ENCODE results near the gene PRR19. TPM values are rescaled to one million over a fixed set of nuclear protein-coding genes. Genes with fewer than 3 reads are reported as not detected.
A peak's percentile ranks its signal among the peaks of the same experiment; 100 is the strongest.

Gene PRR19, protein sequence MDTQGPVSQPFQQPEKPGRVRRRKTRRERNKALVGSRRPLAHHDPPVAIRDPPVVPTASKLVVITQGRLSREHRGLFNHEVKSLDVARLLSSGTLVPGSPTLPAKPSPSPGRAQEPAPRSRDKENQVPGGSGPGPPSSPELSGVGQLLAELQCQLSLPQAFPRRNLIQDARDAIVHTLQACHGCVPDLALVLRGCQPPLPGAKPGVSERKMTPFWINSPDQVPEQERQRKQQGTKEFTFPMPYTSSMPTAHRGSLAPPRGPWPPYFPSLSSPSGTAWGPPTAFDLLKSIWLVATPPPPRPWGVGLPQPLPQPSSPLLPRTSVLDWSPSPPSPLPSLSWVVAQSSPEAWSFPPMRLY
- total RNA-seq (not detected), polyA plus RNA-seq (under 1 TPM in 2 of 3 donors, not detected in 1; 0.68 to 0.98 TPM)
- long read RNA-seq, donor 1, result 0 reads
- long read RNA-seq, donor 2, result 0 reads
- long read RNA-seq, donor 3, partial matches to known transcripts, result 0 of 1 reads
- long read RNA-seq, donor 3, other reads (novel, unspliced or antisense), result 0 of 1 reads
- long read RNA-seq, donor 4, result 0 reads
- long read RNA-seq, donor 5, partial matches to known transcripts, result 0 of 1 reads
- long read RNA-seq, donor 5, other reads (novel, unspliced or antisense), result 0 of 1 reads
- long read RNA-seq, donor 6, partial matches to known transcripts, result 0 of 1 reads
- long read RNA-seq, donor 6, other reads (novel, unspliced or antisense), result 0 of 1 reads
- long read RNA-seq, donor 7, partial matches to known transcripts, result 7 of 47 reads
- long read RNA-seq, donor 7, other reads (novel, unspliced or antisense), result 39 of 47 reads
- long read RNA-seq, donor 8, partial matches to known transcripts, result 0 of 1 reads
- long read RNA-seq, donor 8, other reads (novel, unspliced or antisense), result 0 of 1 reads
- long read RNA-seq, donor 9, partial matches to known transcripts, result 0 of 1 reads
- long read RNA-seq, donor 9, other reads (novel, unspliced or antisense), result 0 of 1 reads
- long read RNA-seq, donor 10, partial matches to known transcripts, result 0 of 18 reads
- long read RNA-seq, donor 10, other reads (novel, unspliced or antisense), result 18 of 18 reads

DNA sequence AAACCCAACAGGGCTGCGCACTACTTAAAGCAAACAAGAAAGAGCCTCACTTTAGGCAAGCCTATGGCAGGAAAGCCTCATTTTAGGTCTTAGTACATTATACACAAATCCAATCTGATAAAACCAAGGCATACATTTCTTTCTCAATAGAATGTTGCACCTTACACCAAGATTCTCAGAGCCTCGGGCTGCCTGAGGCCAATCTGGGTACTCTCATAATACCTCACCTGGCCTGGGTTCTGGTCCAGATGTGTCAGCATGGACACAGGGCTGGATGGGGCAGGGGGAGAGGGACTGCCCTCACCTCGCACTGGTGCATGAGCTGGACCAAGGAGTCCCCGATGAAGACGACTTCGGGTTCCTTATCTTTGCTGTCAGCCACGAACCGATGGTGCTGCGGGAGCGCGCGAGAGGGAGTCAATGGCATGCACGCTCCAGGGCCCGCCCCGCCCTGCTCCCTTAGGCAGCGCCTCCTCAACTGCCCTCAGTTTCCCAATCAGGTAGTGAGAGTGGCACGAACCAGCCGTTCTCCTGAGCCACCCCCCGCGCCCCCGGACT lies at the start of gene PRR19:
TSS of gene PRR19 (plus strand) at position 487 of the 558 bp plus-strand sequence. CDS start 7,453 bp downstream, outside the sequence.
- Histone ChIP-seq H3K27me3 (no peaks in the 10 kb centered on the region), H3K9me3 (no peaks in the 10 kb centered on the region), H3K4me3 (peak within 1 kb of the TSS; percentile 57 to 75 (median 62)), H3K27ac (peak within 1 kb of the TSS; percentile 52 to 78 (median 64)), H3K4me1 (peaks cover 10 to 33% (median 20%) of the 10 kb centered on the region in 4 donors), H3K36me3 (peaks cover 0 to 6% (median 0%) of the 10 kb centered on the region in 4 donors)
- 3 to 7% (median 4%) methylated on average over 11 to 21 of the region's 21 CpGs for WGBS, 5 donors
- peak in 1 of 2 donors; percentile 26 for DNase-seq
- TF ChIP-seq CTCF (IDR thresholded peaks at IDR 0.05), result no peak
- no peak for TF ChIP-seq POLR2AphosphoS5 (IDR thresholded peaks at IDR 0.05)
- no peak for TF ChIP-seq EP300 (IDR thresholded peaks at IDR 0.05)
- TF ChIP-seq POLR2A (IDR thresholded peaks at IDR 0.05), result no peak
- intact Hi-C loops (cut with DNase I; ENCODE audit: low total_unique reads), result no loop called here

DNA sequence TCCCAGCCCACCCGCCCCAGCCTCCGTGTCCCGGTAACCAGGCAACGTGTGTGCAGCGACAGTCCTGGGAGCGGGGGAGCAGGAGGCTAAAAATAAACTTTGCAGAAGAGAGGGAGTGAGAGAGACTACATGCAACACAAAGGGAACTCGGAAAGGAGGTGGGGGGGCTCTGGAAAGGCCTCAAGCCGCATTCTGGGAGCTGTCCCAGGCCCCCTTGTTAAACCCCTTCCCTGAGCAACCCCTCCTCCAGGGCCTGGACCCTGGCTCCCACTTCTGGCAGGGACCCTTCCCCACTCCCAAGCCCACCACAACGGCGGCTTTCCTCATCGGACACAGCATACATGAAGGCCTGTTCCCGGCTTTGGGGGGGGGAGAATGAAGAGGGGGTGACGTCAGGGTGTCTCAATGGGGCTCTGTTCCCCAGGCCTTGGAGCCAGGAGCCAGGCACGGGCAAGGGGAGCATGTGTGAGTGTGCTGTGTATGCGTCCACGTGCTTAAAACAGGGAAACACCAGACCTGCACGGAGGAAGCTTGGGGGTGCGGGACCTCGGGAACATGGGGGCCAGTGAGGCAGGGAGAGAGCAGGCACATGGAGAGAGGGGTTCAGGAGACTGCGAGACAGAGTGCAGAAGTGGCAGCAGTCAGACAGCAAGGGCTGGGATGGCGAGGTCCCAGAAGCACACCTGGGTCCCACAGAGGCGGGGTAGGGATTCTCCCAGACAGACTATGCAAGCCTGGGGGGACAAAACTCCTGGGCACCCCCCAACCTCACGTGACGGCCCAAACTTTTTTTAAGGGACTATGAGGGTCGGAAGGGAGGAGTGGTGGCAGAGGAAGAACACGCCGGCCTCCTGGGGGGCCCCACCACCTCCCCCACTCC lies 49.3 kb upstream of the PRR19 start:
- Histone ChIP-seq H3K9me3 (no peaks in the 10 kb centered on the region), H3K4me1 (peaks cover 34 to 72% (median 57%) of the 10 kb centered on the region in 4 donors), H3K27ac (peak overlapping the region; percentile 99 to 100 (median 99)), H3K36me3 (peaks cover 17 to 27% (median 26%) of the 10 kb centered on the region in 4 donors), H3K27me3 (no peaks in the 10 kb centered on the region), H3K4me3 (peak overlapping the region; percentile 91 to 97 (median 92))
- DNase-seq, result peak in 1 of 2 donors; percentile 87
- WGBS, 5 donors, result 3 to 11% (median 7%) methylated on average over 27 of the region's 27 CpGs
- TF ChIP-seq POLR2A (IDR thresholded peaks at IDR 0.05) (no peak), CTCF (IDR thresholded peaks at IDR 0.05) (no peak), POLR2AphosphoS5 (IDR thresholded peaks at IDR 0.05) (peak in 1 of 3 donors; percentile 7), EP300 (IDR thresholded peaks at IDR 0.05) (no peak)
- intact Hi-C loops (cut with DNase I; ENCODE audit: low total_unique reads), result no loop called here

GRCh38 chr19:42253245-42254088 lies 48.5 kb upstream of the PRR19 start:
- H3K9me3 ChIP-seq, result no peaks in the 10 kb centered on the region
- H3K4me1 ChIP-seq, result peaks cover 34 to 65% (median 56%) of the 10 kb centered on the region in 4 donors
- WGBS, 5 donors, result 0 to 1% (median 0%) methylated on average over 13 to 65 of the region's 71 CpGs
- peak; percentile 62 to 89 for DNase-seq
- TF ChIP-seq POLR2AphosphoS5 (IDR thresholded peaks at IDR 0.05) (peak in 1 of 3 donors; percentile 24), POLR2A (IDR thresholded peaks at IDR 0.05) (no peak)
- peaks cover 15 to 19% (median 18%) of the 10 kb centered on the region in 4 donors for H3K36me3 ChIP-seq
- peak overlapping the region; percentile 99 to 100 (median 99) for H3K27ac ChIP-seq
- intact Hi-C loops (cut with DNase I; ENCODE audit: low total_unique reads), result no loop called here
- H3K27me3 ChIP-seq, result no peaks in the 10 kb centered on the region
- peak overlapping the region; percentile 91 to 97 (median 92) for H3K4me3 ChIP-seq

Measured in stomach (tissue), 19 donors.